GM21825 (cell line): ENCODE results near the gene PEMT.
A peak's percentile ranks its signal among the peaks of the same experiment; 100 is the strongest.
"Not testable (repeated sequence)": the region's sequence is repeated elsewhere in the genome, so short reads cannot be mapped to it uniquely, and the experiment has no call there.

ENCODE experiments used
- ATAC-seq: cut with Tn5 transposase; IDR thresholded peaks from one replicate; pipeline ENCODE4 v1.9.1; 2021; ENCODE audit warnings: mild to moderate bottlenecking, moderate library complexity; ENCODE audit not compliant: unreplicated experiment

Gene PEMT, protein sequence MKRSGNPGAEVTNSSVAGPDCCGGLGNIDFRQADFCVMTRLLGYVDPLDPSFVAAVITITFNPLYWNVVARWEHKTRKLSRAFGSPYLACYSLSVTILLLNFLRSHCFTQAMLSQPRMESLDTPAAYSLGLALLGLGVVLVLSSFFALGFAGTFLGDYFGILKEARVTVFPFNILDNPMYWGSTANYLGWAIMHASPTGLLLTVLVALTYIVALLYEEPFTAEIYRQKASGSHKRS

DNA sequence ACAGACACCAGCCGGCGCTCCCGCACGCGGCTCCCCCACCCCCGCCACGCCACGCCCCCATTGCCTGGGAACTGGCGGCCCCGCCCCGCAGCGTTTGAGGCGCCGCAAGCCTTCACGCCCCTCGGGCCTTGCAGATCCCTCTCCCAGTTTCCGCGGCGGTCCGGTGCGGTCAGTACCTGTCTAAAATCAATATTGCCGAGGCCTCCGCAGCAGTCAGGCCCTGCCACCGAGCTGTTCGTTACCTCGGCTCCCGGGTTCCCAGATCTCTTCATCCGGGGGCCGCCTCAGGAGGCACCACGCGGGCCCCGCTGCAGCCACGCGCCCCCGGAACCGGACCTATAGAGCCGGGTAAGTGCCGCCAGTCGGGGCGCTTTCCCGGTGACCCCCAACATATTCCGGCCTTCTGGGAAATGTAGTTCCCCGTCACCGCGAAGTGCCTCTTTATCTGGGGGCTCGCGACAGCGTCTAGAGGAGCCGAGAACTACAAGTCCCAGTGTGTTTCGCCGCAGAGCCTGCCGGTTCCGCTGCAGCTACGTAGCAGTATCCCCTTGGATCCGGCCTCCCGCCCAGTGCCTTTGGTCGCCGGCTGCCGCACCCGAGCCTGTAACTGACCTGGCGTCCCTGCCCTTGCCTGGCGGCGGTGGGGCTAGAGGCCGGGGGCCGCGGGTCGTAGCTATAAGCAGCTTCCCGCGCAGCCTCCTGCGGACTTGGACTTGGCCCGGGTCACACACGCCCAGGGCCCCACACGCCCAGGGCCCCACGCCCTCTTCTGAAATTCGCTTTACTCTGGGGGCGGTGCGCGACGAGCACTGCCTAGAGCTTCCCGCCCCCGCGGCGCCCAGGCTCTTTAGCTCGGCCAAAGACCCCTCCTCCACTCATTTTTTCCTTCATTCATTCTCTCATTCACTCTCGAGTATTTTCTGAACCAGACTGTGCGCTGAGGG lies at the start of gene PEMT:
TSS of gene PEMT (minus strand) at position 354 of the 944 bp plus-strand sequence. CDS start at position 272, 82 bp downstream.
- ATAC-seq, result peak; percentile 94

DNA sequence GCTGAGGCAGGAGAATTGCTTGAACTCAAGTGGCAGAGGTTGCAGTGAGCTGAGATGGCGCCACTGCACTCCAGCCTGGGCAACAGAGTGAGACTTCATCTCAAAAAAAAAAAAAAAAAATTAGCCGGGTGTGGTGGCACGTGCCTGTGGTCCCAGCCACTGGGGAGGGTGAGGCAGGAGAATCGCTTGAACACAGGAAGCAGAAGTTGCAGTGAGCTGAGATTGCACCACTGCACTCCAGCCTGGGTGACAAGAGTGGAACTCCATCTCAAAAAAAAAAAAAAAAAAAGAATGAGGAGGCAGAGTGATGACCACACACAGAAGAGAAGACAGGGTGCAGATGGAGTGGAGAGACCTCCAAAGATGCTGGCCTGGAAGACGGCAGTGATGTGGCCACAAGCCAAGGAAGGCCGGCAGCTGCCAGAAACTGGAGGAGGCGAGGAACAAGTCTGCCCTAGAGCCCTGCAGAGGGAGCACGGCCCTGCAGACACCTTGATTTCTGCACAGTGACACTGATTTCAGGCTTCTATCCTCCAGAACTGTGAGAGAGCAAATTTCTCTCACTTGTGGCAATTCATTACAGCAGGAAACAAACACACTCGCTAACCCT lies 48.3 kb upstream of the PEMT start:
- not testable (repeated sequence) for ATAC-seq

DNA sequence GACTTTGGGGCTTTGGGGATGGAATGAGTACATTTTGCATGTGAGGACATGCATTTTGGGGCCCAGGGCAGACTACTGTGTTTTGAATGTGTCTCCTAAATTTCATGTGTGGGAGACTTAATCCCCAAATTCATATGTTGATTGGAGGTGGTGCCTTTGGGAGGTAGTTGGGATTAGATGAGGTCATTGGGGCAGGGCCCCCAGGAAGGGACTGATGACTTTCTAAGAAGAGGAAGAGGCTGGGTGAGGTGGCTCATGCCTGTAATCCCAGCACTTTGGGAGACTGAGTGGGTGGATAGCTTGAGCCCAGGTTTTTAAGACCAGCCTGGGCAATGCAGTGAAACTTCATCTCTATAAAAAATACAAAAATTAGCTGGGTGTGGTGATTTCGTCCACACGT lies 47.0 kb upstream of the PEMT start:
- ATAC-seq, result no peak

- no peak for ATAC-seq
These were observed 44.9 kb upstream of the PEMT start for GRCh38 chr17:17636272-17636885.

- not testable (repeated sequence) for ATAC-seq
These were observed 44.2 kb upstream of the PEMT start for GRCh38 chr17:17635537-17636271.

GRCh38 chr17:17635126-17635525 lies 43.6 kb upstream of the PEMT start:
- no peak for ATAC-seq

DNA sequence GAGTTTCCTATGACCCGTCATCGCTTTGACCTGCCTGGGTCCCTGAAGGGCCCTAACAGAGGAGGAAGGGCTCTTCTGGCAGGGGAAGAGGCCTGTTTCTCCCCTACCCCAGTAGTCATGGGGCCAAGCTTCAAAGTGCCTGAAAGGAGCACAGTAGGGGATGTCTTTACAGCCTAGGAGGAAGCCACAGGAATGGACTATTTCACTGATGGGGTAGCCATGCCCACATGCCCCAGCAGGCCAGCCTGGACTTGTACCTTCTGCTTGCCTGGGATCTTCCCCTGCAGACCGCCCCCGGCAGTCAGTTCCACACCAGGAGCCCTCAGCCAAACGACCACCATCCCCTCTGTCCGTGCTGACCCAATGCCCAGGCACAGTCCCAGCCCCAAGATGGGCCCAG lies 41.8 kb upstream of the PEMT start:
- ATAC-seq, result no peak

- not testable (repeated sequence) for ATAC-seq
These were observed 41.2 kb upstream of the PEMT start for GRCh38 chr17:17632690-17633089.

DNA sequence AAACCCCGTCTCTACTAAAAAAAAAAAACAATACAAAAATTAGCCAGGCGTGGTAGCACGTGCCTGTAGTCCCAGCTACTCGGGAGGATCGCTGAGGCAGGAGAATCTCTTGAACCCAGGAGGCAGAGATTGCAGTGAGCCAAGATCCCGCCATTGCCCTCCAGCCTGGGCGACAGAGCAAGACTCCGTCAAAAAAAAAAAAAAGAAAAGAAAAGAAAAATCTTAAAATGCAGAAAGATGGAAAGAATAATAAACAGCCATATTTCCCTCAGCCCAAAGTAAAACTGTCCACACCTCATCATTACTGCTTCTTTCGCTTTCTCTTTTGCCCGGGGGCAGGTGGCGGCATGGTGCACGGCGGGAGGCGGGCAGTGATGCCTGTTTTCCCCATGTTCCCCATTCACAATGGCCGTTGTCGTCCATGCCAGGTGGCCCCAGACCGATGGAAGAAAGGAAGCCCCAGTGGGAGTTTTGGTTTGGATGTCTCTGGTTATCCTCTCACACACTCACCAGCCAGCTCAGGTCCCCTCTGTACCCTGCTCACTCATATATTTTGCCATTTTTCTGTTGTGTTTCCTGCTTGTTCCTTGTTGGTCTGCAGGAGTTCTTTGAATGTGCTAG lies 37.0 kb upstream of the PEMT start:
- no peak for ATAC-seq

DNA sequence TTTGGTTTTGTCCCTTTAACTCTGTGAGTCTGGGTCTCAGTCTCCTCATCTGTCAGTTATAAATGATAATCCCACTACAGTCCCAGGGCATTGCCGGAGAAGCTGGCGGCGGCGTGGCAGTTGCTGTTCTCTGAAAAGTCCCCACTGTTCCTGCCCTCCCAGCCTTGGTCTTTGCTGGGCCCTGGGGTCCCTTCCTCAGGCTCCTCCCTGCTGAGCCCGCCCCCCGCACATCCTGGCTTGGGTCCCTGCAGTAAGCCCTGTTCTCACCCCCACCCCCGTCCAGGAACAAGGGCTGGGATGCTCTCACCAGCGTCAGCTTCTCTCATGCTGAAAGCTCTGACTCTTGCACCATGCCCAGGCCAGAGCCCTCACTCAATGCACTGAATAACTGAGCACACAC lies 35.3 kb upstream of the PEMT start:
- no peak for ATAC-seq

GRCh38 chr17:17626151-17626805 lies 34.8 kb upstream of the PEMT start:
- ATAC-seq, result no peak

DNA sequence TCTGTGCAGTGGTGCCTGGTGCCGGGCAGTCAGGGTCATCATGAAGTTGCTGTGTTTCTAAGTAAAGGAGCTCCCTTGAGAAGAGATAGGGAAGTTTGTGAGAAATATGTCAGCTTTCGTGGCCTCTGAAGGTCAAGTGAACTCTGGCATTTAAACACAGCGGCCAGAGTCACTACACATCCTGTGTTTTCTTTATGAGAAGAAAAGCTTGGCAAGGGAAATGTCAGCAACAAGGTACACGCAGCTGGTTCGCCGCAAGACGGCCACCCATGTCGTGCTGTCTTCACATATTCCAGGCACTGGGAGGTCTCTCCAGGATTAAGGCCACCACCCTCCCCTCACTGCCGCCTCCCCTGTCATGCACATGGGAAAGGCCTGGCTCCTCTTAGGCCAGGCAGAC lies 33.2 kb upstream of the PEMT start:
- ATAC-seq, result no peak

- no peak for ATAC-seq
These were observed 32.4 kb upstream of the PEMT start for GRCh38 chr17:17623904-17624303.

GRCh38 chr17:17621254-17621653 lies 29.7 kb upstream of the PEMT start:
- ATAC-seq, result no peak

DNA sequence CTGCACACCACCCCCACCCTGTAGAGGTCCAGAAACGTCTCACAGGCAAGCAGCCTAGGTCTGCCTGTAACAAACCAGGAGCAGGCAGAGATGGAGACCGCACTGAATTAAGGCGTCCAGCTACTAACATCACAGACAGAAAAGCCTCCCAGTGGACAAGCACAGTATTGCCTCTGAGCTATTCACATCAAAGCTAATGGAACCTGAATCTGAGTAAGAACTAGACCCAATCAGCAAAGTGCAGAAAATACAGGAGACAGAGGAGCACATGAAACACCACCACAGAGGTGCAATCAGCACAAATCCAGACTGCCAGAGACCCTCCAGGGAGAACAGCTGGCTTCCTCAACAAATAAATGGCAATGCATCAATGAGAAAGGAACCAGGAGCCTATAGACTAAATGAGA lies 22.2 kb upstream of the PEMT start:
- no peak for ATAC-seq

- ATAC-seq, result no peak
These were observed 20.8 kb upstream of the PEMT start for GRCh38 chr17:17612085-17613022.

- ATAC-seq, result no peak
These were observed 17.6 kb upstream of the PEMT start for GRCh38 chr17:17609121-17609520.

- ATAC-seq, result no peak
These were observed 15.0 kb upstream of the PEMT start for GRCh38 chr17:17606416-17607000.
